Activated naive CD8-positive, alpha-beta T cell treated with anti-CD3 and anti-CD28 coated beads, Interleukin-2, amount 50 U/mL, for 16 hours (primary cell): ENCODE data around the gene UBE2D2.

Source experiments
- DNase-seq: peaks from one replicate; pipeline ENCODE4 v3.0.0-alpha.2; 2020; ENCODE audit warnings: low read depth, low spot score

The UBE2D2 gene

DNA sequence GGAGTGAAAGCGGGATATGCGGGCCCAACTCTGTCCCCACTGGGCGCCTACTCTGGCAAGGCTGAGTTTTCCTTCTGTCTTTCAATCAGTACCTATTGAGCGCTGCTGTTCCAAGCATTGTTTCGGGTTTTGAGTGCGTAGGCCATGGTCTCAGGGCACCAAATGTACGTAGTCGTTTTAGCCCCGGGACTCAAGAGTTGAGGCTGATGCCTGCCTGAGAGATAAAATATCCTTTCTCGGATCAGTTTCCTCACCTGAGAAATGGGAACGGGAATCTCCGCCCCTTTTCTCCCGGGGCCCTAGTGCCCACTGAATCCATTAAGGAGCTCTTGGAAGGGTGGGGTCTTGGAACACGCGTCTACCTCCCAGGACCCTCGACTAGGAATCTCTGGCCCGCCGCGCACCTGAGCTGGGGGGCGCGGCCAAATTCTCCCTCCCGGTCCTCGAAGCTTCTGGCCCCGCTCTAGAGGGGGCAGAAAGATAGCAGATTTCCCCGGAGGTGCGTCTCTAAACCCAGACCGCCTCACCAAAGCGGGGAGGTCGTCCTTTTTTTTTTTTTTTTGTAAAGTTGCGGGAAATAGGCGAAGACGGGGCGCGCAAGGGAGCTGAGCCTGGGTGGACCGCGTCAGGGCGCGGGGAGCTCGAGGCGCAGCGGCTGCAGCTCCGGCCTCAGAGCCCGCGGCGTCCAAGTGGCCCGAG, 86.5 kb downstream of the UBE2D2 start:
- DNase-seq: no peak

DNA sequence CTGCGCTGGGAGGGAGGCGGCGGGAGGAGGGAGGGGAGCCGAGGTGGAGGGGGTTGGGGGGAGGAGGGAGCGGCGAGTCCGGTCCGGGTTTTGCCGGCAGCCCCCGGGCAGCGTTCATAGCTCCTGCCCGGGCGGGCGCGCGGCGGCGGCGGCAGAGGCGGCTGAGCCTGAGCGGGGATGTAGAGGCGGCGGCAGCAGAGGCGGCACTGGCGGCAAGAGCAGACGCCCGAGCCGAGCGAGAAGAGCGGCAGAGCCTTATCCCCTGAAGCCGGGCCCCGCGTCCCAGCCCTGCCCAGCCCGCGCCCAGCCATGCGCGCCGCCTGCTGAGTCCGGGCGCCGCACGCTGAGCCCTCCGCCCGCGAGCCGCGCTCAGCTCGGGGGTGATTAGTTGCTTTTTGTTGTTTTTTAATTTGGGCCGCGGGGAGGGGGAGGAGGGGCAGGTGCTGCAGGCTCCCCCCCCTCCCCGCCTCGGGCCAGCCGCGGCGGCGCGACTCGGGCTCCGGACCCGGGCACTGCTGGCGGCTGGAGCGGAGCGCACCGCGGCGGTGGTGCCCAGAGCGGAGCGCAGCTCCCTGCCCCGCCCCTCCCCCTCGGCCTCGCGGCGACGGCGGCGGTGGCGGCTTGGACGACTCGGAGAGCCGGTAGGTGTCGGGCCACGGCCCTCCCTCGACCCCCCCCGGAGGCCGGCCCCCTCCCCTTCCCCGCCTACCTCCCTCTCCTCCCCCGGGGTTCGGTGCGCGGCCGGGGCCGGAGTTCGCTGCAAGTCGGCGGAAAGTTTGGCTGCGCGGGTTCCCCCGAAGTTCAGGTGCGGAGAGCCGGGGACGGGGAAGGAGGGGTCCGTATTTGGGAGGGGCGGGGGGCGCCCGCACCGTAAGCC, 87.3 kb downstream of the UBE2D2 start, which contains the start of gene CXXC5:
CXXC5 (plus strand) TSS at position 145 of the 877 bp plus-strand sequence. CDS start 32,175 bp downstream, outside the sequence.
- no peak for DNase-seq

DNA sequence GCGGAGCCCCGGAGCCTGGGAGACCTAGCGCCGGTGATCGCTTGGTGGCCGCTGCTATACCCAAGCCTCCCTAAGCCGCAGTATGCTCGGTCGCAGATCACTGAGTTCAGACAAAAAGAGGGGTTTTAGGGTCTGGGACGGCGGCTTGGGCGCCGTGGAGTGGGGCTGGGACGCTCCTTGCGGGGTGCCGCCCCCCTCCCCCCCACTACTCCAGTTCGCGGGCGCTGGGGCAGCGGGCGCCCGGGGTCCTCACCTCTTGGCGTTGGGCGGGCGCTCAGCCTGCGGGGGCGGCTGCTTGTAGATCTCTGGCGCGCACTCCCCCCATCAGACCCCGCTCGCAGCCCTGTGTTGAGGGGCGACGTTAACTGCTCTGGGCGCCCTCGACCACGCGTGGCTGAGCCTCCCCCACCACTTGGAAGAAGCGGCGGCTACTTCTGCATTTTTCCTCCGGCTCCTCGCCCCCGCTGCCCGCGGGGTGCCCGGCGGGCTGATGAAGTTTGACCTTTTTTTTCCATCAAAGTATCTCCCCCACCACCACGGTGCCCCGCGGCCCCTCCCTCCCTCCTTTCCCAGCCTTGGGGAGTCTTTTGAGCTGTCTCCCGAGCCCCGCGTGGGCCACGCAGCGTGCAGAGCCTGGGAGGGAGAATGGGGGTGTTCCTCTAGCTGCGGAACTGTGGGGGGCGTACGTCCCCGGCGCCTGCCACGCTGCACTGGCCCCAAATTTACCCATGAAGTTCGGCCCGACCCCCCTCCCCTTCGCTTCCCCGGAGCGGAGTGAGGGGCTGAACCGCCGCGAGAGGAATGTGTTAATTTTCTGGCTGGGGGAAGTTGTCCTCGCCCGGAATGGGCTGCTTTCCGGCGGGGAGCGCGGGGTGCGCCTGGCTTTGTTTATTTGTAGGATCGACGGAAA, 88.2 kb downstream of the UBE2D2 start:
- DNase-seq: no peak

DNA sequence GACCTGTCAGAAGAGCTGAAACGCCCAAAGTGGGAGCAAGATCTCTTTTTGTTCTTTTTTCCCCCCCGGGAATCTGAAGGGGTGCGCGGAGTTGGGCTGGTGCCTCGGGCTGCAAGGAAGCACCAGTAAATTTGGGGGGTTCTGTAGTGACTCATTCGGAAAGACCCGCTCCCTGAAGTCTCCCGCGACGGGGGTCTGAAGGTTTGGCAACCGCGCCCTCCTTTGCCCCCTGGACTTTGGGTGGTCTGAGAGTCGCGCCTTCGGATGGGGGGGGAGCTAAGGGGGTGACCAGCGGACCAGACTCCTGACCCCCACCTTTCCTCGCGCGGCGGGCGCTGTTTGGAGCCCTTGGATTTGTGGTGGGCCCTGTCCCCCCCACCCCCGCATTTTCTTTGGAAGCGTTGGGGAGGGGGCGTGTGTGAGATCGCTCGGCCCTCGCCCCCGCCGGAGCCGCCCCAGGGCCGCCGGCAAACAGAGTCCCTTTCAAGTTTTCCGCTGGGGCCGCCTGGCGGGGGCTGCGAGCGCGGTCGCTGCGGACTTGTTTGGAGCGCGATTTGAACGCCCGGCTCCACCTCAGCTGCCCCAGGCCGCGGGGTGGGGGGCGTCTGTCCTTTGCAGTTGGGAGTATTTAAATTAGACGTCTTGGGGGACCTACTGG, 89.0 kb downstream of the UBE2D2 start:
- no peak for DNase-seq

DNA sequence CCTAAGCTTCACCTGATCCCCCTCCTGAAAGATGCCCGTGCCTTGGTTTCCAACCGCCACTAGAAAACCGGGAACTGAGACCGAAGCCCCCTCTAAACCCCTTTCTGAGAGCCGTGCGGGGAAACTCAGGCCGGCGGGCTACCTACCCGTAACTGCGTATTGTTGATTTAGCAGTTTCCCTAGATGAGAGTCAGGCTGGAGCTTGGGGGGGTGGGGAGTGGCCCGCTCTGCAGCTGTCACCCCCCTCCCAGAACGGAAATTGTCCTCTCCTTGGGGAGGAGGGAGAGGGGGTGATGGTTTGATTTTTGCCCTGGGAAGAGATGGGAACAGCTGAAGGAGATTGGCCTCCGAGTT, 89.5 kb downstream of the UBE2D2 start:
- no peak for DNase-seq

DNA sequence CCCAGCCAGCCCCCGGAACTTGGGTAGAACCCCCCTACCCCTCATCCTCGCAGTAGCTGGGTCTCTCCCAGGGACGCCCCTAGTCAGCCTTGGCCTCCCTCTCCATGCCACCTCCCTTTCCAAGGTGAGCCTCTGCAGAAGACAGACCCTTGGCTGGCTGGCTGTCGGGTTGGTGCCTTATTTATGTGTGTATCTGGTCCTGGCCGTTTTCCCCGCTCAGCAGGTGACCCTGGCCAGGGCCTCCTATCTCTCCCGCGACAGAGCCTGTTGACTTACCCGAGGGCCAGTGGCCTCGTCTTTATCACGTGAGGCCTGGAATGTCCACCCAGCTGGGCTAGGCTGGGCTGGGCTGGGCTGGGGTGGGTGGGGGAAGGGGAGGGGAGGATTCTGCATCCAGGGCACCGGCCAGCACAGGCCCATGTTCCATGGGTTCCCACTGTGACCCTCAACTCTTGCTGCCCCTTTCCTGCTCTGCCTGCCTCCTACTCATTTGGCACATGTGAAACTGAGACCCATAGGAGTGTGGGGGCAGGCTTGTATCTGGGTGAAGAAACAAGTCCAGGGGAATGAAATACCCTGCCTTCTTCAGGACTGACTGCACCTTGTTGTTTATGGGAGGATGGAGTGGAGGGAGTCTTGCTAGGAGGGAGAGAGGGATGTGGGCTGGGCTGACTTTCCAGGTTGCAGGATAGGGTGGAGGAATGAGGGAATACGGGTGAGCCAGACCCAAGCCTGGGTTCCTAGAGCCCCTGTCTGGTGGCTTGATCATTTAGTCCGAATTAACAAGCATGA, 90.1 kb downstream of the UBE2D2 start:
- no peak for DNase-seq

DNA sequence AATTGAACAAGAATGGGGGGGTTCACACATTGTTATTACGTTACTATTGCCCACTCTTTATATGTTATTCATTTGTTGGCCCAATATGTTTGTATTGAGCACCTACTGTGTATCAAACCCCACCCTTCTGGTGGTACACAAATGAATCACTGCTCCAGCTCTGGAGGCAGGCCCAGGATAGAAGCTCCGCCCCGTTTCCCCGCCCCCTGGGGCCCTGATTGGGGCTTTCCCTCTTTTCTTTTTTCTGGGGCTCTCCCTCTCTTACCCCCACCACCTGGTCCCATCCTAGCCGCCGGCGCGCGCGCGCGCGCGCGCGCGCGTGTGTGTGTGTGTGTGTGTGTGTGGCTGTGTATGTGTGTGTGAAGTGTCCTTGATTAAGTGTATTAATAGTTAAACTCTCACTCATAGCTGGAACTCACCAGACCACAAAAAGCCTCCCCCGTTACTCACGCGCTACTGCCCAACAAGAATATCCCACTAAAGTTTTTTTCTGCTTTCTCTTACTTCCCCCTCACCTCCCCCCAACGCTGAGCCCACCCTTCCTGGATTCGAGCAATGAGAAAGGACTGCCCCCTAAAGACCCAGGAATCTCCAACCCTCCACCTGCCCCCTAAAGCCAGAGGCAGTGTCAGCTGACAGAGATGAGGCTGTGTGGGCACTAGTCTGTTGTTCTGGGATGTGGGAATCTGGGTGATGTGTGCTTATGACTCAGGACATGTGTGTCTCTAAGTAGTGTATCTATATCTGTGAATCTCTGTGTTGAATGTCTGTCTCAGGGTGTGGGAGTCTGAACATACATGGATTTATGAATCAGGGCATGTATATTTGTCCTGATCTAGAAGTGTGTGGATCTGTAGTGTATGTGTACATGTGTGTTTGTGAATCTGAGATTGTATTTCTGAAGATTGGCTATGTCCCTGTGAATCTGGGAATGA, 91.0 kb downstream of the UBE2D2 start:
- no peak for DNase-seq

DNA sequence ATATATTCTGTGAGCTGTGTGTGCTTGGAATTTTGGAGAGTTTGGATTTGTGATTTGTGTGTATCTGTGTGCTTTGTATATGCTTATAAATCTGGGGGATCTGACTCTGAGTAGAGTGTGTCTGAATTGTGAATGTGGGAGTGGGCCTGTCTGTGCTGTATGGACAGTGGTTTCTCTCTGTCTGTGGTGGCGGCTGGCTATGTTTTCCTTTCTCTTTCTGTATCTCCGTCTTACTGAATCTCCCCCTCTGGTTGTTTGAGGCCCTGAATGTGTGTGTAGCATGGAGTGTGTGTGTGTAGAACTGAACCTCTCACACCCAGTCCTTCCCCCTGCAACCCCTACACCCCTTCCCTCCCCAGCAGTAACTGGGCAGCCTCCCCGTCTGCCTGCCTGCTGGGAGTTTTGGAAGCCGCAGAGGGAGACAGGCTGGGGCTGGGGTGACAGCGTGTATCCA, 91.7 kb downstream of the UBE2D2 start:
- DNase-seq: no peak

DNA sequence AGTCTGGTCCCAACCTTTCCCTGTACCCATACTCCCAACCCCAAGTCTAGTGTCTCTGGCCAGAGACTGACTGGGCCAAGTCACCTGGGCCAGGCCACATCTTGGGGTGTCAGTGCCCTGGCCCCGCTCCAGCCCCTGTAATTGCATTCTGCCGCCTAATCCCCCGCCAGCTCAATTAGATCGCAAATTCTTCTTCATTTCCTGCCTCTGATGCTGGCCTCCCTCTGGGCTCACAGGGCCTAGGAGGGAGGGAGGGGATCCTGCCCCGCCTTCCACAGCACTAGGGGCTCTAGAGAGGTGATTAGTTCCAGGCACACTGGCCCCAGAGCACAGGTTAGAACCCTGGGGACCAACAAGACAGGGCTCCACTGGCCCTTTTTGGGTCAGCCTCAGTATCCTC, 92.5 kb downstream of the UBE2D2 start:
- DNase-seq: no peak

DNA sequence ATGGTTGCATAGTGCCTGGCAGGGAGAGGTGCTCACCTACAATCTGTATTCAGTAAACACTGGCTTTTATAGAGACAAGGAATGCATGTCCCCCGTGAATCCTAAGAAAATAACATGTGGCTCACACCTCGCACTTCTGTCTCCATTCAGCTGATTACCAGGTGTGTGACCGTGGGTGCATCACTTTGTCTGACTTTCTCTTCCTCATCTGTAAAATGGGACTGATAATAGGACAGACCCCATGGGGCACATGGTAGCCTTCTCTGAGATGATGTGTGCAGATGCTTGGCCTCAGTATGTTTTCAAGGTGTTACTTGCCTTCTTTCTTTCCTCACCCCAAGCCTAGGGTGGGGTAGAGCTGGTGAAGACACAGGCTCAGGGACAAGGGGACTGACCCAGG, 93.3 kb downstream of the UBE2D2 start:
- DNase-seq: no peak

DNA sequence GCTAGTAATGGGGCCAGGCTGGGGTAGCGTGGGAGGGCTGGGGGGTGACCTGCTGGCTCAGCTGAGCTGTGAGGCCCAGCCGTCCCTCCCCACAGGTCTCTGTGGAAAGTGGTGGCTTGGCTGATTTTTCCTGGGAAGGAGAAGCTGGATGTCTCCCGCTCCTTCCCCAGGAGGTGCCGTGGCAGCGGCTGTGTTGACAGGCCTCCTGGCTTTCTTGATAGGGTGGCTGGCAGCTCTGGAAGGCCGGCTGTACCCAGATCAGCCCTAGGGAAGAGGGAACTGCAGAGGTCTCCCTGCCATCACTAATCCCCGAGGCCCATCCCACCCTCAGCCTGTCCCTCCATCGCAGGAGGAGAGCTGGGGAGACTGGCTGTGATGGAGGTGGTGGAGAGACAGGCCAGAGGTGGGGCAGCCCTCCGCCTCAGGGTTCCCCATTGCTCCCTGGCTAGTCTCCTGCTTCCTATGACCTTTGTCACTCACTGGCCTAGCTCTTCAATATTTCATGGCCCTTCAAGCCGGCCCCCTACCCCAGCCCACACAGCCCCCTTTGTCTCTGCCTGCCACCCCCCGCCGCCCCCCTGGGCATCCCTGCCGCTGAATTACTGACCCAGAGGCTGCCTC, 93.8 kb downstream of the UBE2D2 start:
- no peak for DNase-seq

DNA sequence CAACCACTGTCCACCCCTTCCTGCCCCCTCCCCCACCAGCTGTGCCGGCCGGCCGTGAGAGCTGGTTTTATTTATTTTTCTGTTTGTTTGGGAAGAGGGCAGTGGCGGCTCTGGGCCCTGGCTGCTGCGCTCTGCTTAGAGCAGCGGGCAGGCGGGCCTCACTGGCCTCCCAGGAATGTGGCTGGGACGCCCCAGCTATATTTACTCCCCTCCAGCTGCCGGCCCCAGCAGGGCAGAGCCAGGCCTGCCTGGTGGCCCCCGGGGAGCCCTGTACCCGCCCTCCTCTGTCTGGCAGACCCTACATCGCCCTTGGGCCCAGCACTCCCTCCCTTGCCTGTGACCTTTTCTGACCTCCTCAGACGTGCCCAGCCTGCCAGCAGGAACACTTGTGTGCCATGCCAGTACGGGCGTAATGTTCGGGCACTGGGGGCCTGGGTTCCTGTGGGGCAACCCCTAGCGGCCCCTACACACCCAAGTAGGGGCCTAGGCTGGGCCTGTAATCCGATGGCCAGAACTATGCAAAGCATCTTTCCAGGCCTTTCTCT, 94.7 kb downstream of the UBE2D2 start:
- no peak for DNase-seq

DNA sequence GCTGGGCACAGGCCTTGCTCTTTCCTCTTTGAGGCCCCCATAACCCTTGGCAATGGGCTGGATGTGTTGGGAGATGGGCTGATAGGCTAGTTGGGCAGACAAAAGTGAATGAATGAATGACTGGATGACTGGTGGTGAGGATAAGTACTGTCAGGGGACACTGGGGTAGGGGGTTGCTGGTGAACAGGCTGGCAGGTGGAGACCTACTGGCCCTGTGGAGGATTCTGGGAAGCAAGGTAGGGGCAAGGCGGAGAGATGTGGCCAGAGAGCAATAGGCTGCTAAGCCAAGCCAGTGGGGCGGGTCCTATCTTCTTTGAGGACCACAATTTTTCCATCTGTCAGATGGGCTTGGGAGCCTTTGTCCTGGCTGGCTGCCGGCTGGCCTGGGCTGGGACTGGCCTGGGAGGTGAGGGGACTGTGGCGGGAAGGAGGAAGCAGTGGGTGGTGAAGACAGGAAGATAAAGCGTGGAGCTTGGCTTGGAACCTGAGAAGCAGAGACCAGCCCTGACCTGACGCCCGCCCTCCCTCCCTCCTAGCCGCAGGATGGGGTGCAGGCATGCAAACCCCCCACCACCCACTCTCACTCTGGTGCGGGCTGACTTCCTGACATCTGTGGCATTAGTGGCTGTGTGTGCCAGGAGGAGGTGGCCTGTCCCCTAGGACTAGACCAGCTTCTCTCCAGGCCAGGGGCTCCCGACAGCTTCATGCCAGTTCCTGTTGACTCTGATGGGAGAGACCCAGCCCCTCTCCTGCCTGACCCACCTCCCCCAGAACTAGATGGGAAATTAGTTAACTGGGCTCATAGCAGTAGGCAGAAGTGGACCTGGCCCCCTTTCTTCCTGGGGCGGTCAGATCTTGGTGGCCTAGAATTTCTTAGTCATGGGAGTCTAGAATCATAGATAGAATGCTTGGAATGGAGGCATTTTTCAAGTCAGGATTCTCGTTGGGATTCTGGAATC, 96.5 kb downstream of the UBE2D2 start:
- DNase-seq: no peak

DNA sequence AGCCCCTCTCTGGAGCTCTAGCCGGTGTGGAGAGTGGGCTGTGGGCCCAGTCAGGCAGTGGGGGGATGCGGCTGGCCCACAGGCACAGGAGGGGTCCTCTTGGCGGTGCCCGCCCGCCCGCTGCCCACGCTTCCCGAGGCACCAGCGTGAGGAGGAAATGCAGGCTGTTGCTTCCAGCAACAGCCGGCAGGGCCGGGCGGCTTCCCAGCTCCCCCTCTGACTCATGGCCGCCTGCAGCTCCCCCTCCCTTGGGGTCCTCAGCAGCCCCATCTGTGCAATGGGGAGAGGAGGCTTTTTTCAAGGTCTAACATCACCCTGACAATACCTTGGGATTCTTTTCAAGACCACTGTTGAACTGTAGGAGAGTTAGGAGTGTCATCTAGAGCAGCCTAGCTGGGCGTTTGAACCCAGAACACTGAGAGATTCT, 97.4 kb downstream of the UBE2D2 start:
- no peak for DNase-seq

DNA sequence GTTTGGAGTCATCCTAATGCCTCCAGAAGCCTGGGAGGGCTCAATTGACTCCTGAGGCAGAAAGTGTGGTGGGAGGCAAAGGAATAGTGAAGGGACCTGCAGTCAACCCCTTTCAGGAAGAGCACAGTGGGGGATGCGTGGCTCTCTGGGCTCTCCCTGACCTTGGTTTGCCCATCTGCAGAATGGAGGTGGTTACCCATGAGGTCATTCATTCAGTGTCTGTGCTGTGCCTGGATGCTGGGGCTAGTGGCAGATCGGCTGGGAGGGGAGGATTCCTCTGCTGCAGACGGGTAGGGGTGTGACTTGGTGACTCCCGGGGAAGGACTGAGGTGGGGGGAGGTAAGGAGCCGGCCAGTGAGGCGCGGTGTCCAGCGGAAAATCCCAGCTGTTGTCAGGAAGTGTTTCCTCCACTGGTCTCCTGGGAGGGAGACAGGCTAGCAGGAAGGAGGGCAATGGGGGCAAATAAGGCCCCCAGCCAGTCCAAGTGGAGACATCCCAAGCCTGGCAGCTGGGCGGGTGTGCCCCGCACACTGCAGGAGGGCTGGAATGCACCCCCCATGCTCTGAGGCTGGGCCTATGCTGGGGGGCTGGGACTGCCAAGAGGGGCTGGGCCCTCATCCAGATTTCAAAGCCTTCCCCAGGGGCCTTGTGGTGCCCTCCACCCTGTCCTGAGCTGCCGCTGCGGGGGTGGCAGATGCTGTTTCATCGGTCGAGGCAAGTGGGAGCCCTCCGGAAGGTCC, 98.0 kb downstream of the UBE2D2 start:
- DNase-seq: no peak

DNA sequence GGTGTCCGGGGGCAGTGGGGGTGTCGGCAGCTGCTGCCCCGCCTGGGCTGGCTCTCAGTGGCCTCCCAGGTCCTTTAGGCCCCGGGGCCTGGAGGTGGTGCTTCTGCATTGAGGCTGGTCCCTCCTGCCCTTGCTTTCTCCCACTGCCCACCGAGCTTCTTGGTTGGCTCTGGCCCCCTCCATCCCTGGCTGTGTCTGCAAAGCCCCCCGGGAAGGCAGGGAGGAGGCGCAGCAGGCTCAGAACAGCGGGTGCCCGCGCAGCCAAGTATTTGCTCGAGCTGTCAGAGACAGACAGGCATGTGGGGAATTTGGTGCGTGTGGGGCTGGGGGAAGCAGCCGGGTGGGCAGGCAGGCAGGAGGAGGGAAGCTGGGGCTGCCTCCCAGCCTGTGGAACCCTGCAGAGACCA, 98.6 kb downstream of the UBE2D2 start:
- no peak for DNase-seq
